ENCODE results near the gene TXLNB. TPM values are rescaled to one million over a fixed set of nuclear protein-coding genes. Genes with fewer than 3 reads are reported as not detected.
"Not testable (repeated sequence)": the region's sequence is repeated elsewhere in the genome, so short reads cannot be mapped to it uniquely, and the experiment has no call there.

The TXLNB gene
- total and polyA plus RNA-seq, 4 donors: 0.15 to 0.23 (median 0.17) TPM; not detected in 1

GRCh38 chr6:139287868-139288267 lies 3.9 kb downstream of the TXLNB start:
- H3K9me3 ChIP-seq (ENCODE audit: control insufficient read depth in 4 of 4, low read length in 3 of 4): no peaks in the 10 kb centered on the region
- no peaks in the 10 kb centered on the region for H3K4me1 ChIP-seq (ENCODE audit: control insufficient read depth in 4 of 4, insufficient read depth in 4 of 4, low read length in 3 of 4)
- TF ChIP-seq EGR1 (IDR thresholded peaks at IDR 0.05; ENCODE audit: low read depth in 2 of 2) (no peak), ZBTB33 (IDR thresholded peaks at IDR 0.05) (no peak), GABPA (IDR thresholded peaks at IDR 0.05 in 1 of 2, conservative IDR thresholded peaks at IDR 0.05 in 1 of 2) (no peak), TAF1 (conservative IDR thresholded peaks at IDR 0.05) (no peak), RXRA (IDR thresholded peaks at IDR 0.05) (no peak), JUND (IDR thresholded peaks at IDR 0.05) (no peak), HNF4G (IDR thresholded peaks at IDR 0.05) (no peak), HNF4A (conservative IDR thresholded peaks at IDR 0.05) (no peak), SP1 (IDR thresholded peaks at IDR 0.05) (no peak), NR2F2 (IDR thresholded peaks at IDR 0.05) (no peak), YY1 (IDR thresholded peaks at IDR 0.05) (no peak), FOXA2 (IDR thresholded peaks at IDR 0.05) (no peak), FOXA1 (IDR thresholded peaks at IDR 0.05) (no peak), RAD21 (IDR thresholded peaks at IDR 0.05) (no peak)
- TF ChIP-seq, protein P1, sequence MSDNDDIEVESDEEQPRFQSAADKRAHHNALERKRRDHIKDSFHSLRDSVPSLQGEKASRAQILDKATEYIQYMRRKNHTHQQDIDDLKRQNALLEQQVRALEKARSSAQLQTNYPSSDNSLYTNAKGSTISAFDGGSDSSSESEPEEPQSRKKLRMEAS (IDR thresholded peaks at IDR 0.05): no peak
- TF ChIP-seq, protein P2, sequence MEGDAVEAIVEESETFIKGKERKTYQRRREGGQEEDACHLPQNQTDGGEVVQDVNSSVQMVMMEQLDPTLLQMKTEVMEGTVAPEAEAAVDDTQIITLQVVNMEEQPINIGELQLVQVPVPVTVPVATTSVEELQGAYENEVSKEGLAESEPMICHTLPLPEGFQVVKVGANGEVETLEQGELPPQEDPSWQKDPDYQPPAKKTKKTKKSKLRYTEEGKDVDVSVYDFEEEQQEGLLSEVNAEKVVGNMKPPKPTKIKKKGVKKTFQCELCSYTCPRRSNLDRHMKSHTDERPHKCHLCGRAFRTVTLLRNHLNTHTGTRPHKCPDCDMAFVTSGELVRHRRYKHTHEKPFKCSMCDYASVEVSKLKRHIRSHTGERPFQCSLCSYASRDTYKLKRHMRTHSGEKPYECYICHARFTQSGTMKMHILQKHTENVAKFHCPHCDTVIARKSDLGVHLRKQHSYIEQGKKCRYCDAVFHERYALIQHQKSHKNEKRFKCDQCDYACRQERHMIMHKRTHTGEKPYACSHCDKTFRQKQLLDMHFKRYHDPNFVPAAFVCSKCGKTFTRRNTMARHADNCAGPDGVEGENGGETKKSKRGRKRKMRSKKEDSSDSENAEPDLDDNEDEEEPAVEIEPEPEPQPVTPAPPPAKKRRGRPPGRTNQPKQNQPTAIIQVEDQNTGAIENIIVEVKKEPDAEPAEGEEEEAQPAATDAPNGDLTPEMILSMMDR (IDR thresholded peaks at IDR 0.05; ENCODE audit: low read depth, low read length, missing input control): no peak
- TF ChIP-seq, protein P3, sequence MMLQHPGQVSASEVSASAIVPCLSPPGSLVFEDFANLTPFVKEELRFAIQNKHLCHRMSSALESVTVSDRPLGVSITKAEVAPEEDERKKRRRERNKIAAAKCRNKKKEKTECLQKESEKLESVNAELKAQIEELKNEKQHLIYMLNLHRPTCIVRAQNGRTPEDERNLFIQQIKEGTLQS (IDR thresholded peaks at IDR 0.05): no peak
- TF ChIP-seq, protein P4, sequence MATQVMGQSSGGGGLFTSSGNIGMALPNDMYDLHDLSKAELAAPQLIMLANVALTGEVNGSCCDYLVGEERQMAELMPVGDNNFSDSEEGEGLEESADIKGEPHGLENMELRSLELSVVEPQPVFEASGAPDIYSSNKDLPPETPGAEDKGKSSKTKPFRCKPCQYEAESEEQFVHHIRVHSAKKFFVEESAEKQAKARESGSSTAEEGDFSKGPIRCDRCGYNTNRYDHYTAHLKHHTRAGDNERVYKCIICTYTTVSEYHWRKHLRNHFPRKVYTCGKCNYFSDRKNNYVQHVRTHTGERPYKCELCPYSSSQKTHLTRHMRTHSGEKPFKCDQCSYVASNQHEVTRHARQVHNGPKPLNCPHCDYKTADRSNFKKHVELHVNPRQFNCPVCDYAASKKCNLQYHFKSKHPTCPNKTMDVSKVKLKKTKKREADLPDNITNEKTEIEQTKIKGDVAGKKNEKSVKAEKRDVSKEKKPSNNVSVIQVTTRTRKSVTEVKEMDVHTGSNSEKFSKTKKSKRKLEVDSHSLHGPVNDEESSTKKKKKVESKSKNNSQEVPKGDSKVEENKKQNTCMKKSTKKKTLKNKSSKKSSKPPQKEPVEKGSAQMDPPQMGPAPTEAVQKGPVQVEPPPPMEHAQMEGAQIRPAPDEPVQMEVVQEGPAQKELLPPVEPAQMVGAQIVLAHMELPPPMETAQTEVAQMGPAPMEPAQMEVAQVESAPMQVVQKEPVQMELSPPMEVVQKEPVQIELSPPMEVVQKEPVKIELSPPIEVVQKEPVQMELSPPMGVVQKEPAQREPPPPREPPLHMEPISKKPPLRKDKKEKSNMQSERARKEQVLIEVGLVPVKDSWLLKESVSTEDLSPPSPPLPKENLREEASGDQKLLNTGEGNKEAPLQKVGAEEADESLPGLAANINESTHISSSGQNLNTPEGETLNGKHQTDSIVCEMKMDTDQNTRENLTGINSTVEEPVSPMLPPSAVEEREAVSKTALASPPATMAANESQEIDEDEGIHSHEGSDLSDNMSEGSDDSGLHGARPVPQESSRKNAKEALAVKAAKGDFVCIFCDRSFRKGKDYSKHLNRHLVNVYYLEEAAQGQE (IDR thresholded peaks at IDR 0.05): no peak
- no peak overlapping the region for H3K9ac ChIP-seq (ENCODE audit: low read depth in 1 of 2, low read length in 2 of 2)
- H3K4me3 ChIP-seq (ENCODE audit: low read depth in 1 of 3, low read length in 3 of 3): no peak overlapping the region
- no peaks in the 10 kb centered on the region for H3K27me3 ChIP-seq (ENCODE audit: control insufficient read depth in 4 of 4, insufficient read depth in 4 of 4, low read length in 3 of 4)
- no peaks in the 10 kb centered on the region for H3K36me3 ChIP-seq (ENCODE audit: control insufficient read depth in 4 of 4, insufficient read depth in 3 of 4, low read depth in 1 of 4, low read length in 3 of 4)
- H3K27ac ChIP-seq (ENCODE audit: low read depth in 1 of 2, low read length in 2 of 2): no peak overlapping the region
- 96% methylated on average over 2 of the region's 2 CpGs for WGBS
- DNase-seq (ENCODE audit: low spot score): no peak

- H3K4me3 ChIP-seq (ENCODE audit: low read depth in 1 of 3, low read length in 3 of 3); H3K27me3 ChIP-seq (ENCODE audit: control insufficient read depth in 4 of 4, insufficient read depth in 4 of 4, low read length in 3 of 4); H3K4me1 ChIP-seq (ENCODE audit: control insufficient read depth in 4 of 4, insufficient read depth in 4 of 4, low read length in 3 of 4); H3K9me3 ChIP-seq (ENCODE audit: control insufficient read depth in 4 of 4, low read length in 3 of 4); DNase-seq (ENCODE audit: low spot score); H3K9ac ChIP-seq (ENCODE audit: low read depth in 1 of 2, low read length in 2 of 2); H3K36me3 ChIP-seq (ENCODE audit: control insufficient read depth in 4 of 4, insufficient read depth in 3 of 4, low read depth in 1 of 4, low read length in 3 of 4); H3K27ac ChIP-seq (ENCODE audit: low read depth in 1 of 2, low read length in 2 of 2): not testable (repeated sequence)
- WGBS: 97% methylated on average over 10 of the region's 10 CpGs
These were observed 5.4 kb downstream of the TXLNB start for GRCh38 chr6:139286438-139286837.

Measured in liver (tissue), 9 donors.